B cell (primary cell): ENCODE data around the gene AIFM2. TPM values are rescaled to one million over a fixed set of nuclear protein-coding genes. Genes with fewer than 3 reads are reported as not detected.

Experiments
- ATAC-seq: fragments of 200-7000 bp; cut with Tn5 transposase; one replicate; pipeline ENCODE4 v1.10.0; 2021; ENCODE audit warnings: low read depth, mild to moderate bottlenecking, moderate number of reproducible peaks, moderate library complexity
- CTCF ChIA-PET: fragments of 350-600 bp; sonication (Branson Sonifier 250); formaldehyde crosslinking; loops from one replicate; lab custom pipeline; 2021; ENCODE audit warnings: antibody characterized with exemption, inconsistent platforms; lab: Charles Lee
- POLR2A ChIA-PET: fragments of 350-600 bp; sonication (Branson Sonifier 250); formaldehyde crosslinking; loops from one replicate; lab custom pipeline; 2021; ENCODE audit warnings: antibody characterized with exemption; lab: Charles Lee
- DNase-seq: peaks from one replicate; pipeline ENCODE4 v3.0.0; 2013
- H2AFZ ChIP-seq: 2 replicates; pipeline ENCODE4 v1.6.1; 2012; ENCODE audit warnings: mild to moderate bottlenecking, low read depth, low read length; ENCODE audit not compliant: insufficient read depth, poor library complexity, severe bottlenecking
- H3K27ac ChIP-seq, 2 donors: 1 replicate in 1 of 2; 2 replicates in 1 of 2; pipeline ENCODE4 v1.5.1; 2012 to 2013; ENCODE audit warnings: low read length in 2 of 2, mild to moderate bottlenecking in 2 of 2, moderate library complexity in 1 of 2
- H3K27me3 ChIP-seq, 4 experiments: fragments of 200-600 bp in 1 of 4; sonication (generic) in 1 of 4; replicated peaks in 1 of 4; 1 replicate in 2 of 4; 2 replicates in 2 of 4; pipeline versions ENCODE4 v1.6.1 to v1.7.0; 2013 to 2016; ENCODE audit warnings: low read length in 3 of 4, mild to moderate bottlenecking in 2 of 4, mixed read lengths in 1 of 4, moderate library complexity in 1 of 4; ENCODE audit not compliant: insufficient read depth in 4 of 4, control insufficient read depth in 3 of 4; ENCODE audit errors: control extremely low read depth in 1 of 4
- H3K36me3 ChIP-seq, 2 experiments: replicated peaks in 1 of 2; 1 replicate in 1 of 2; 2 replicates in 1 of 2; pipeline versions ENCODE4 v1.6.1 to v1.7.1; 2013; ENCODE audit warnings: low read length in 1 of 2; ENCODE audit not compliant: insufficient read depth in 2 of 2, control insufficient read depth in 1 of 2; ENCODE audit errors: control extremely low read depth in 1 of 2, extremely low read depth in 1 of 2
- H3K4me1 ChIP-seq, 2 donors: fragments of 200-600 bp in 1 of 2; sonication (generic) in 1 of 2; 1 replicate in 1 of 2; 2 replicates in 1 of 2; pipeline versions ENCODE4 v1.5.1 to v1.6.1; 2013 to 2017; ENCODE audit warnings: low read length in 2 of 2; ENCODE audit not compliant: control insufficient read depth in 2 of 2, insufficient read depth in 2 of 2
- H3K4me2 ChIP-seq: replicated peaks from 2 replicates; pipeline ENCODE3; 2012; ENCODE audit warnings: mild to moderate bottlenecking, low read depth, low read length; ENCODE audit not compliant: poor library complexity, severe bottlenecking
- H3K4me3 ChIP-seq, 5 experiments: fragments of 200-600 bp in 1 of 5; sonication (generic) in 1 of 5; 1 replicate in 3 of 5; 2 replicates in 2 of 5; pipeline versions ENCODE4 v1.5.1 to v1.7.0; 2011 to 2016; ENCODE audit warnings: low read length in 4 of 5, mild to moderate bottlenecking in 4 of 5, low read depth in 2 of 5, control low read depth in 1 of 5, moderate library complexity in 1 of 5; ENCODE audit not compliant: insufficient read depth in 1 of 5; ENCODE audit errors: control extremely low read depth in 1 of 5, extremely low read depth in 1 of 5
- H3K79me2 ChIP-seq: fragments of 200-600 bp; sonication (generic); one replicate; pipeline ENCODE4 v1.6.0; 2016; ENCODE audit warnings: low read length; ENCODE audit not compliant: control insufficient read depth, insufficient read depth
- H3K9ac ChIP-seq: fragments of 200-600 bp; sonication (generic); 2 replicates; pipeline ENCODE4 v1.6.1; 2017; ENCODE audit warnings: mild to moderate bottlenecking, low read length, moderate library complexity
- H3K9me3 ChIP-seq, 3 donors: one replicate each; pipeline versions ENCODE4 v1.6.1 to v1.7.1; 2013; ENCODE audit warnings: low read length in 2 of 3; ENCODE audit not compliant: control insufficient read depth in 2 of 3, insufficient read depth in 1 of 3; ENCODE audit errors: control extremely low read depth in 1 of 3
- H4K20me1 ChIP-seq: 2 replicates; pipeline ENCODE4 v1.6.0; 2012; ENCODE audit warnings: mild to moderate bottlenecking, low read length; ENCODE audit not compliant: insufficient read depth, control insufficient read depth, poor library complexity, severe bottlenecking
- H3K27ac Mint-ChIP-seq: one replicate; pipeline ENCODE4 v1.8.0; 2021; ENCODE audit warnings: mixed read lengths
- H3K27me3 Mint-ChIP-seq: one replicate; pipeline ENCODE4 v1.8.0; 2021; ENCODE audit warnings: mixed read lengths
- H3K4me1 Mint-ChIP-seq: one replicate; pipeline ENCODE4 v1.8.0; 2021; ENCODE audit warnings: mixed read lengths
- H3K4me3 Mint-ChIP-seq: one replicate; pipeline ENCODE4 v1.8.0; 2021; ENCODE audit warnings: mixed read lengths
- H3K9me3 Mint-ChIP-seq: one replicate; pipeline ENCODE4 v1.8.0; 2022; ENCODE audit warnings: mixed read lengths; ENCODE audit not compliant: insufficient read depth
- CTCF ChIP-seq: fragments of 200-600 bp; IDR thresholded peaks from one replicate; pipeline ENCODE4 v1.8.0; 2022; ENCODE audit warnings: antibody characterized with exemption, mild to moderate bottlenecking
- EZH2 ChIP-seq: IDR thresholded peaks from 2 replicates; pipeline ENCODE4 v1.6.1; 2012; ENCODE audit warnings: borderline replicate concordance, low read depth, mild to moderate bottlenecking, moderate library complexity, low read length; ENCODE audit not compliant: insufficient read depth, poor library complexity, severe bottlenecking
- WGBS: methylation state at CpG from one replicate; pipeline ENCODE4 v1.1.5; 2013; ENCODE audit warnings: missing lambda C conversion rate; ENCODE audit not compliant: insufficient coverage; 5-methylcytosine and 5-hydroxymethylcytosine counted together
- intact Hi-C: fragments of 100-400 bp; cut with micrococcal nuclease; formaldehyde crosslinking; loops from one replicate; pipeline ENCODE4 v1.10.0; 2022
- polyA plus RNA-seq: library from polyadenylated mRNA; depleted of rRNA; stranded (reverse); fragments of >200 nt; gene quantifications from 2 replicates; pipeline ENCODE4 v1.2.3, GENCODE V29; 2012
- total RNA-seq, 2 donors: library from RNA; stranded (reverse); fragments of 120-200 nt in 1 of 2; gene quantifications; 1 replicate in 1 of 2; 2 replicates in 1 of 2; pipeline versions ENCODE4 v1.2.3 to v1.2.4, GENCODE V29; 2013 to 2022

The AIFM2 gene
- total and polyA plus RNA-seq, 2 donors (not counting 1 experiment from before 2014, with no cell fraction given): 5.6 to 8.1 TPM

DNA sequence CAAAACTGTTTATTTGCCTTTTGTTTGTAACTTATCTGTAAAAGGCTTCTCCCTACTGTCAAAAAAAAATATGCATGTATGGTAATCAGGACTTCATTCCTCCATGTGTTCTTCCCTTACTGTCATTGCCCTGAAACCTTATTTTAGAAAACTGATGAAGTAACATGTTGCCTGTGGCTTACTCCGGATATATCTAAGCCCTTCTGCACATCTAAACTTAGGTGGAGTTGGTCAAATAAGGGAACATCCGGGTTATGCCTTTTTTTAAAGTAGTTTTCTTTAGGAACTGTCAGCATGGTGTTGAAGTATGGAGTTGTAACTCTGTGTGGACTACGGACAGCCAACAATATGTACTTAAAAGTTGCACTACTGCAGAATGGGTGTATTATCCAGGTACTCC, 31.5 kb upstream of the AIFM2 start:
- Histone ChIP-seq H3K9ac (no peak overlapping the region), H3K27me3 (no peaks in the 10 kb centered on the region), H3K4me1 (peaks cover 21 to 22% of the 10 kb centered on the region in 2 donors), H3K4me2 (no peak overlapping the region), H3K9me3 (no peaks in the 10 kb centered on the region), H3K27ac (no peak overlapping the region), H3K4me3 (no peak overlapping the region), H3K36me3 (peaks cover 8 to 41% of the 10 kb centered on the region in 2 experiments), H4K20me1 (peaks cover 65% of the 10 kb centered on the region), H3K79me2 (peaks cover 91% of the 10 kb centered on the region), H2AFZ (no peak overlapping the region)
- Mint-ChIP-seq H3K4me1 (peaks cover 61% of the 10 kb centered on the region), H3K27me3 (no peaks in the 10 kb centered on the region), H3K4me3 (no peak overlapping the region), H3K9me3 (no peaks in the 10 kb centered on the region), H3K27ac (no peak overlapping the region)
- TF ChIP-seq CTCF (no peak), EZH2 (no peak)
- DNase-seq (no peak), ATAC-seq (no peak)
- ChIA-PET CTCF (no interaction called here), POLR2A (no interaction called here)
- 50% methylated on average over 1 of the region's 3 CpGs for WGBS
- intact Hi-C loops: no loop called here

DNA sequence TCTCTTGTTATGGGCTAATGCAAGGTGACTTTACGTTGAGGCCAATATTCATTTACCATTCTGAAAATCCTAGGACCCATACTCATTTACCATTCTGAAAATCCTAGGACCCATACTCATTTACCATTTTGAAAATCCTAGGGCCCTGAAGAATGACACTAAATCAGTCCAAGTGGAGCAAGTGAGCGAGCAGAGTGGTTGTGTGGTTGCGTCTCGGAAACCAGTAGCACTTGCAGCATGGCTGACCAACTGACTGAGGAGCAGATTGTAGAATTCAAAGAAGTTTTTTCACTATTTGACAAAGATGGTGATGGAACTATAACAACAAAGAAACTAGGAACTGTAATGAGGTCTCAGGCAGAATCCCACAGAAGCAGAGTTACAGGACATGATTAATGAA, 30.8 kb upstream of the AIFM2 start:
- Histone ChIP-seq H3K9ac (no peak overlapping the region), H3K79me2 (peaks cover 84% of the 10 kb centered on the region), H3K9me3 (no peaks in the 10 kb centered on the region), H3K4me1 (peaks cover 15 to 16% of the 10 kb centered on the region in 2 donors), H3K36me3 (peaks cover 8 to 41% of the 10 kb centered on the region in 2 experiments), H3K27ac (no peak overlapping the region), H4K20me1 (peaks cover 59% of the 10 kb centered on the region), H3K4me3 (no peak overlapping the region), H2AFZ (no peak overlapping the region), H3K4me2 (no peak overlapping the region), H3K27me3 (no peaks in the 10 kb centered on the region)
- ATAC-seq: no peak
- intact Hi-C loops: no loop called here
- ChIA-PET POLR2A (no interaction called here), CTCF (interaction anchor here (0.9 kb wide), 1 partner anchor 13 kb away, joined by 4 read pairs; no protein-coding TSS in a partner anchor)
- peak overlapping the region; percentile 3 for H3K27ac Mint-ChIP-seq
- H3K27me3 Mint-ChIP-seq: no peaks in the 10 kb centered on the region
- no peak for TF ChIP-seq CTCF
- TF ChIP-seq EZH2: no peak
- peaks cover 53% of the 10 kb centered on the region for H3K4me1 Mint-ChIP-seq
- WGBS: 82% methylated on average over 3 of the region's 4 CpGs
- no peak for DNase-seq
- no peaks in the 10 kb centered on the region for H3K9me3 Mint-ChIP-seq
- no peak overlapping the region for H3K4me3 Mint-ChIP-seq
